ENCODE data around the gene COX19. TPM values are rescaled to one million over a fixed set of nuclear protein-coding genes. Genes with fewer than 3 reads are reported as not detected.

COX19 gene
- total RNA-seq, 1 donor from 2014 or later = 9.5 TPM

GRCh38 chr7:979886-980571 lies 4.7 kb upstream of the COX19 start:
- DNase-seq (ENCODE audit: extremely low read depth, low read depth, low spot score) = no peak

GRCh38 chr7:979151-979550 lies 3.8 kb upstream of the COX19 start:
- no peak for DNase-seq (ENCODE audit: extremely low read depth, low read depth, low spot score)

GRCh38 chr7:978416-979091 lies 3.2 kb upstream of the COX19 start:
- no peak for DNase-seq (ENCODE audit: extremely low read depth, low read depth, low spot score)

- no peak for DNase-seq (ENCODE audit: extremely low read depth, low read depth, low spot score)
These were observed 2.6 kb upstream of the COX19 start for GRCh38 chr7:978049-978346.

GRCh38 chr7:977326-978048 lies 2.1 kb upstream of the COX19 start:
- no peak for DNase-seq (ENCODE audit: extremely low read depth, low read depth, low spot score)

- DNase-seq (ENCODE audit: extremely low read depth, low read depth, low spot score) = no peak
These were observed 1.6 kb upstream of the COX19 start for GRCh38 chr7:976901-977325.

GRCh38 chr7:975702-976473 lies 539 bp upstream of the COX19 start:
- no peak for DNase-seq (ENCODE audit: extremely low read depth, low read depth, low spot score)

GRCh38 chr7:974172-974571 lies 1.2 kb downstream of the COX19 start:
- no peak for DNase-seq (ENCODE audit: extremely low read depth, low read depth, low spot score)

GRCh38 chr7:973312-973711 lies 2.0 kb downstream of the COX19 start:
- DNase-seq (ENCODE audit: extremely low read depth, low read depth, low spot score) = no peak

- DNase-seq (ENCODE audit: extremely low read depth, low read depth, low spot score) = no peak
These were observed 2.6 kb downstream of the COX19 start for GRCh38 chr7:972676-973309.

GRCh38 chr7:972110-972509 lies 3.2 kb downstream of the COX19 start:
- no peak for DNase-seq (ENCODE audit: extremely low read depth, low read depth, low spot score)

- DNase-seq (ENCODE audit: extremely low read depth, low read depth, low spot score) = no peak
These were observed 4.6 kb downstream of the COX19 start for GRCh38 chr7:970744-971143.

- no peak for DNase-seq (ENCODE audit: extremely low read depth, low read depth, low spot score)
These were observed 5.9 kb downstream of the COX19 start for GRCh38 chr7:969403-969802.

- DNase-seq (ENCODE audit: extremely low read depth, low read depth, low spot score) = no peak
These were observed 6.9 kb downstream of the COX19 start for GRCh38 chr7:968205-969105.

GRCh38 chr7:967361-968082 lies 7.8 kb downstream of the COX19 start:
- no peak for DNase-seq (ENCODE audit: extremely low read depth, low read depth, low spot score)

- DNase-seq (ENCODE audit: extremely low read depth, low read depth, low spot score) = no peak
These were observed 8.9 kb downstream of the COX19 start for GRCh38 chr7:966291-967069.

GRCh38 chr7:964401-965231 lies 10.7 kb downstream of the COX19 start:
- DNase-seq (ENCODE audit: extremely low read depth, low read depth, low spot score) = no peak
